NB4 (cell line): ENCODE results near the gene MRPS31.
"Not testable (repeated sequence)": the region's sequence is repeated elsewhere in the genome, so short reads cannot be mapped to it uniquely, and the experiment has no call there.

Experiments used
- CTCF ChIP-seq: IDR thresholded peaks from one replicate; pipeline ENCODE4 v1.5.1; 2012; ENCODE audit warnings: low read depth, low read length
- MAX ChIP-seq: IDR thresholded peaks from 2 replicates; pipeline ENCODE4 v1.6.1; 2011; ENCODE audit warnings: low read depth, low read length
- MYC ChIP-seq: IDR thresholded peaks from 2 replicates; pipeline ENCODE4 v1.6.1; 2011; ENCODE audit warnings: low read depth, low read length
- POLR2A ChIP-seq: IDR thresholded peaks from 2 replicates; pipeline ENCODE4 v1.6.1; 2011; ENCODE audit warnings: mild to moderate bottlenecking; ENCODE audit not compliant: insufficient read length; ENCODE audit errors: extremely low read depth

- not testable (repeated sequence) for TF ChIP-seq CTCF, POLR2A, MAX, MYC
Measured at GRCh38 chr13:40734536-40735231, 36.3 kb downstream of the MRPS31 start.
